Epithelial cell of esophagus (primary cell): ENCODE results near the gene CTRL.

Source experiments
- DNase-seq: peaks from one replicate; pipeline ENCODE4 v3.0.0; 2010; ENCODE audit warnings: low read depth
- H3K4me3 ChIP-seq: 2 replicates; pipeline ENCODE4 v1.5.1; 2011; ENCODE audit warnings: mild to moderate bottlenecking, low read length, control low read depth
- TF ChIP-seq, protein P1 (sequence below): IDR thresholded peaks from 2 replicates; pipeline ENCODE4 v1.5.1; 2011; ENCODE audit warnings: low read depth, mild to moderate bottlenecking, low read length, control low read depth, inconsistent platforms; ENCODE audit not compliant: insufficient read depth; ENCODE audit errors: missing control alignments

Gene CTRL

GRCh38 chr16:67892899-67893742, 38.5 kb downstream of the CTRL start, which contains the start of gene PSKH1:
Gene PSKH1, plus strand, starts transcription at chr16:67893254. Its CDS starts 15,496 bp downstream, at chr16:67908750.
- DNase-seq = peak; percentile 97
- TF ChIP-seq, protein P1, sequence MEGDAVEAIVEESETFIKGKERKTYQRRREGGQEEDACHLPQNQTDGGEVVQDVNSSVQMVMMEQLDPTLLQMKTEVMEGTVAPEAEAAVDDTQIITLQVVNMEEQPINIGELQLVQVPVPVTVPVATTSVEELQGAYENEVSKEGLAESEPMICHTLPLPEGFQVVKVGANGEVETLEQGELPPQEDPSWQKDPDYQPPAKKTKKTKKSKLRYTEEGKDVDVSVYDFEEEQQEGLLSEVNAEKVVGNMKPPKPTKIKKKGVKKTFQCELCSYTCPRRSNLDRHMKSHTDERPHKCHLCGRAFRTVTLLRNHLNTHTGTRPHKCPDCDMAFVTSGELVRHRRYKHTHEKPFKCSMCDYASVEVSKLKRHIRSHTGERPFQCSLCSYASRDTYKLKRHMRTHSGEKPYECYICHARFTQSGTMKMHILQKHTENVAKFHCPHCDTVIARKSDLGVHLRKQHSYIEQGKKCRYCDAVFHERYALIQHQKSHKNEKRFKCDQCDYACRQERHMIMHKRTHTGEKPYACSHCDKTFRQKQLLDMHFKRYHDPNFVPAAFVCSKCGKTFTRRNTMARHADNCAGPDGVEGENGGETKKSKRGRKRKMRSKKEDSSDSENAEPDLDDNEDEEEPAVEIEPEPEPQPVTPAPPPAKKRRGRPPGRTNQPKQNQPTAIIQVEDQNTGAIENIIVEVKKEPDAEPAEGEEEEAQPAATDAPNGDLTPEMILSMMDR = no peak
- H3K4me3 ChIP-seq = peak within 1 kb of the TSS; percentile 88

GRCh38 chr16:67892375-67892774, 39.3 kb downstream of the CTRL start:
- TF ChIP-seq, protein P1 = no peak
- H3K4me3 ChIP-seq = peak overlapping the region; percentile 52
- DNase-seq = no peak

DNA sequence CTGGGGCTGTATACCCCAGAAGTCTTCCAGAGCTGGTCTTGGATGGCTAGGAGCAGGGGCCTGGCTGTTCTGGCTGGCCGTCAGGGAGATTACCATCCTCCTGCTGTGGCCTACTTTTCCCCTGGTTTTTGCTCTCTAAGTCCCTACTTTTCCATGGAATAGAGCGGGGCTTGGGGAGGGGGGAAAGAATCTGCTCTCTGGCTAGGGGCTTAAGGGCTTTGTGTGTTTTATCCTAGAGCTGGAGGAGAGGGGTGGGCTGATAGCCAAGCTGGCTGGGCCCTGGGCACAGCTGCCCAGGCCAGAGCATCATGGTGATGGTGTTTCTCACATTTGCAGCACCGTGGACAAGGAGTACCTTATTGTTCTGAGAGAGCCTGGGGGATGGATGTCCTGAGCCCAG, 43.3 kb downstream of the CTRL start:
- TF ChIP-seq, protein P1 = no peak
- no peak overlapping the region for H3K4me3 ChIP-seq
- no peak for DNase-seq

DNA sequence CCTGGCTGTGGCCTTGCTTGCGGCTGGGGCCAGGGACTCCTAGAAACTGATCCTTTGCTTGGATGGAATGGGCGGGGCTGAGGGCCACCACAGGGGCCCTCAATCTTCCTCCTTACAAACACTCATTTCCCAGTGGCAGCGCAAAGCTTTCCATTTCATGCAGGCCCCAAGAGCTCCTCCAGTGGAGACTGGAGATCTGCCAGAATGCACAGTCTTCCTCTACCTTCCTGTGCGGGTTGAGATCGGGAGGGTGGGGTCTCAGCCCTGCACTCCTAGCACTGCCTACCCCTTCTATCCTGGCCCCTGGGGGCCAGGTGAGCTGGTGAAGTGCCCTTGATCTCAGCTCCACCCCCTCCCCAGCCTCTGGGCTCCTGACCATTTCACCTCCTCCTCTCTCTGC, 45.3 kb downstream of the CTRL start:
- no peak for DNase-seq
- no peak overlapping the region for H3K4me3 ChIP-seq
- TF ChIP-seq, protein P1 = no peak

DNA sequence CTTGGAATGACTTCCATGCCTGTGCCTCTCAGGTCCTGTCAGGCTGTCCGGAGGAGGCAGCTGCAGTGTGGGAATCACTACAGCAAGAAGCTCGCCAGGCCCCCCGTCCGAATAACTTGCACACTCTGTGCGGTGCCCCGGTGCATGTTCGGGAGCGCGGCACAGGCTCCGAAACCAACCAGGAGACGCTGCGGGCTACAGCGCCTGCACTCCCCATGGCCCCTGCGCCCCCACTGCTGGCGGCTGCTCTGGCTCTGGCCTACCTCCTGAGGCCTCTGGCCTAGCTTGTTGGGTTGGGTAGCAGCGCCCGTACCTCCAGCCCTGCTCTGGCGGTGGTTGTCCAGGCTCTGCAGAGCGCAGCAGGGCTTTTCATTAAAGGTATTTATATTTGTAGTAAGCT, 45.7 kb downstream of the CTRL start:
- no peak overlapping the region for H3K4me3 ChIP-seq
- TF ChIP-seq, protein P1 = no peak
- DNase-seq = no peak

DNA sequence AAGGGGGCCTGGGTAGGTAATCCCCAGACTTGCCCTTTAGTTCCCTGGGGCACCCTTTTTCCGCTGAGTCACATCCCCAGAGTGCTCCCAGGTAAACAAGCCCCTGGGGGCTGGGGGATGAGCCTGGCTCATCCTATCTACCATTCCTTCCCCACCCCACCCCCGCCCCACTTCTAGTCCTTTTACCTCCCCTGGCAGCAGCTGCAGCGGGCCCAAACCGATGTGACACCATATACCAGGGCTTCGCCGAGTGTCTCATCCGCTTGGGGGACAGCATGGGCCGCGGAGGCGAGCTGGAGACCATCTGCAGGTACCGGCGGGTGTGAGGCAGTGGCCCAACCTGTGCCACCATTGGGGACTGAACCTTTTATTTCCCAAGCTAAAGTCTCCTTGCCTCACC, 46.1 kb downstream of the CTRL start:
- no peak for DNase-seq
- H3K4me3 ChIP-seq = no peak overlapping the region
- TF ChIP-seq, protein P1 = no peak

DNA sequence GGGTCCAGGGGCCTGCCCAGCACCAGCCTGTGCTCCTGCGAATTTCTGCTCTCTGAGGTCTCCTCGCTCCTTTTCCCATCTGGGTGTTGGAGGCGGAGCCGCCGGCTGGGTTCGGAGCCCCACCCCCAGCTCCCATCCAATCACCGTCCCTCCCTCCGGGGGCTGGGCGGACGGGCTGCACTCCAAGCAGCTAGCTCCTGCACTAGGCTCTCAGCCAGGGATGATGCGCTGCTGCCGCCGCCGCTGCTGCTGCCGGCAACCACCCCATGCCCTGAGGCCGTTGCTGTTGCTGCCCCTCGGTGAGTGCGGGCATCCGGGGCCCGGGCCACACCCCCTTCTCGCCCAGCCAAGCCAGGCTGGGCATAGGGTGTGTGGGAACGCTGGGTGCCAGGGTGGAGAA, 47.0 kb downstream of the CTRL start, which contains the start of gene NRN1L:
NRN1L (plus strand) TSS at position 202 of the 400 bp plus-strand sequence; CDS start at position 221, 19 bp downstream.
- no peak within 1 kb of the TSS for H3K4me3 ChIP-seq
- TF ChIP-seq, protein P1 = no peak
- peak; percentile 89 for DNase-seq
